ENCODE results near the gene RELL1. TPM values are rescaled to one million over a fixed set of nuclear protein-coding genes. Genes with fewer than 3 reads are reported as not detected.

The RELL1 gene
- total RNA-seq, 2 donors from 2014 or later, result 12.5 to 15.0 TPM

DNA sequence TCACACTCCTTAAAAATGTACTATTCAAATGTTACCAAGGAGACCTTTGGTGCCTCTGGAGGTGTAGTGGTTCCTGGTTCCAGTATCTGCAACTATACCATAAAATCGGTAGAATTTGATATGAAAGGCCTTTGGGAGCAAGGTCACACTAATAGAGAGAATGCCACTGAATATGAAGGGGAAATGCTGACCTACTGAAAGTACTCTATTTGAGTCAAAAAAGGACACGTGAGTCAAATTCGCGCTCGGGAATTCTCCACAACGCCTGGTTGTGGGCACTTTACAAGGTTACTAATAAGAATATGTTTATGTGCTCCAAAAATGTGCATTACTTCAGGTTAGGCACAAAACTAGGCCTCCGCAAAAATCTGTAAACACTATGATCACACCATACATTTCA is 39.5 kb upstream of the RELL1 start:
- intact Hi-C loops (cut with DNase I), result no loop called here
- Histone ChIP-seq H3K27ac (no peak overlapping the region), H3K27me3 (no peaks in the 10 kb centered on the region), H3K9me3 (no peaks in the 10 kb centered on the region), H3K4me1 (no peaks in the 10 kb centered on the region), H3K36me3 (replicated peaks in 1 of 2; ENCODE audit: insufficient read depth in 1 of 2, low read depth in 2 of 2) (no peaks in the 10 kb centered on the region), H3K4me3 (no peak overlapping the region)
- TF ChIP-seq POLR2A (IDR thresholded peaks at IDR 0.05) (no peak), CTCF (IDR thresholded peaks at IDR 0.05) (no peak)
- 90 to 93% methylated on average over 7 of the region's 7 CpGs for WGBS, 2 donors
- ATAC-seq, result no peak
- no peak for DNase-seq

DNA sequence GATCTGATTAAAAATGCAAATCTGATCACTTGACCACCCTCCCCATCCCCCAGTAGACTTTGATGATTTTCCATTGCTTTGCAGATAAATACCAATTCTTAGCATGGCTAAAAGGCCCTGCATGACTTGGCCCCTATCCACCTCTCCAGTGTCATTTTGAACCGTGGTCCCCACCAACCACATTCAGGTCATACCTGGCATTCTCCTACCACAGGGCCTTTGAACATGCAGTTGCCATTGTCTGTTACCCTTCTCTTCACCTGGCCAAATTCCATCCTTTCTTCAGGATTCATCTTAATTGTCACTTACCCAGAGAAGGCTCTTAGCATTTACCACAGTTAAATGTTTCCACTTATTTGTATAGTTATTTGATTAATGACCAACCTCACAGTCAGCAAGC is 36.9 kb upstream of the RELL1 start:
- TF ChIP-seq CTCF (IDR thresholded peaks at IDR 0.05) (no peak), POLR2A (IDR thresholded peaks at IDR 0.05) (no peak)
- intact Hi-C loops (cut with DNase I), result no loop called here
- WGBS, 2 donors, result 96 to 100% methylated on average over 1 of the region's 1 CpG
- Histone ChIP-seq H3K27me3 (no peaks in the 10 kb centered on the region), H3K27ac (no peak overlapping the region), H3K4me3 (no peak overlapping the region), H3K4me1 (no peaks in the 10 kb centered on the region), H3K36me3 (replicated peaks in 1 of 2; ENCODE audit: insufficient read depth in 1 of 2, low read depth in 2 of 2) (no peaks in the 10 kb centered on the region), H3K9me3 (no peaks in the 10 kb centered on the region)
- DNase-seq (no peak), ATAC-seq (no peak)

- Histone ChIP-seq H3K27me3 (no peaks in the 10 kb centered on the region), H3K27ac (no peak overlapping the region), H3K4me3 (no peak overlapping the region), H3K9me3 (no peaks in the 10 kb centered on the region), H3K4me1 (no peaks in the 10 kb centered on the region), H3K36me3 (replicated peaks in 1 of 2; ENCODE audit: insufficient read depth in 1 of 2, low read depth in 2 of 2) (no peaks in the 10 kb centered on the region)
- WGBS, 2 donors, result 57 to 67% methylated on average over 4 of the region's 4 CpGs
- no peak for ATAC-seq
- no peak for TF ChIP-seq POLR2A (IDR thresholded peaks at IDR 0.05)
- no peak for TF ChIP-seq CTCF (IDR thresholded peaks at IDR 0.05)
- intact Hi-C loops (cut with DNase I), result no loop called here
- no peak for DNase-seq
These were observed 35.9 kb upstream of the RELL1 start for GRCh38 chr4:37721995-37722638.

DNA sequence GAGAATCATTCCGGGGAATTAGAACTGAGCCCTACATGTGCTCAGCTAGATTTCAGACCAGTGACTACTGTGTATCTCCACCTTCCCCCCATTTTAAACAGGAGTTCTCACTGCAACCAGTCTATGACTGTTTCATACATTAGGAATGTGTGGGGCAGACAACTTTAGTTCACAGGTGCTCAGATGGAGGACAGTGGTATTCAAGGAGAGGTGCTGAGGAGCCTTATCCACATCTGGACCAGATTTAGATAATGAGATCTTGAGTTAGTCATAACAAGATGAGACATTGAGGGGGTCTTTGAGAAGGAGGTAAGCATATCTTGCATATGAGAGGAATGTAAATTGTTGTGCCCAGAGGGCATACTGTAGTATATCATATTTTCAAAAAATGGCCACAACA is 32.8 kb upstream of the RELL1 start:
- H3K9me3 ChIP-seq, result no peaks in the 10 kb centered on the region
- no peak overlapping the region for H3K27ac ChIP-seq
- intact Hi-C loops (cut with DNase I), result no loop called here
- no peaks in the 10 kb centered on the region for H3K27me3 ChIP-seq
- ATAC-seq, result no peak
- DNase-seq, result no peak
- no peak for TF ChIP-seq CTCF (IDR thresholded peaks at IDR 0.05)
- no peak for TF ChIP-seq POLR2A (IDR thresholded peaks at IDR 0.05)
- H3K4me3 ChIP-seq, result no peak overlapping the region
- 90 to 94% methylated on average over 1 of the region's 1 CpG for WGBS, 2 donors
- H3K4me1 ChIP-seq, result peaks cover 6% of the 10 kb centered on the region
- H3K36me3 ChIP-seq (replicated peaks in 1 of 2; ENCODE audit: insufficient read depth in 1 of 2, low read depth in 2 of 2), result no peaks in the 10 kb centered on the region

- Histone ChIP-seq H3K4me3 (no peak overlapping the region), H3K36me3 (replicated peaks in 1 of 2; ENCODE audit: insufficient read depth in 1 of 2, low read depth in 2 of 2) (no peaks in the 10 kb centered on the region), H3K4me1 (peaks cover 6% of the 10 kb centered on the region), H3K27me3 (no peaks in the 10 kb centered on the region), H3K27ac (no peak overlapping the region), H3K9me3 (no peaks in the 10 kb centered on the region)
- TF ChIP-seq CTCF (IDR thresholded peaks at IDR 0.05) (no peak), POLR2A (IDR thresholded peaks at IDR 0.05) (no peak)
- ATAC-seq (no peak), DNase-seq (no peak)
- WGBS, 2 donors, result 64 to 80% methylated on average over 4 of the region's 4 CpGs
- intact Hi-C loops (cut with DNase I), result no loop called here
These were observed 31.4 kb upstream of the RELL1 start for GRCh38 chr4:37717576-37717975.

Data from body of pancreas (tissue), 4 donors.